ENCODE measurements around the gene CLPTM1. TPM values are rescaled to one million over a fixed set of nuclear protein-coding genes. Genes with fewer than 3 reads are reported as not detected.

The CLPTM1 gene
- total RNA-seq, 1 experiment from 2014 or later: 82.0 TPM

DNA sequence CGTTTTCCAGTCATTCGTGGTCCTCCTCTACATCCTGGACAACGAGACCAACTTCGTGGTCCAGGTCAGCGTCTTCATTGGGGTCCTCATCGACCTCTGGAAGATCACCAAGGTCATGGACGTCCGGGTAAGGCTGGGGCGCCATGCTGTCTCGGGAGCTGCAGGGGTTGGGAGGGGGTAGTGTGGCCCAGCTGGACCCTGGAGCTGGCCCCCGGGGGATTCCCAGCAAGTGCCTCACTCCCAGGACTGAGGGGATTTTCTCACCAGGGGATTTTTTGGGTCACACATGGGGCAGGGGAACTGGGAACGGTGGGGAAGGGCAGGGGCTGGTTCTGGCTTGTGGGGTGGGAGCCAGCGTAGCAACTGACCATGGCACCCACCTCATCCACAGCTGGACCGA, 35.3 kb downstream of the CLPTM1 start:
- H2BK5ac ChIP-seq (ENCODE audit: insufficient read length, low read length): no peak overlapping the region
- H3K79me1 ChIP-seq (ENCODE audit: insufficient read depth, low read depth, low read length, poor library complexity, severe bottlenecking): no peaks in the 10 kb centered on the region
- no peak overlapping the region for H2BK15ac ChIP-seq (ENCODE audit: low read depth, low read length)
- no peak overlapping the region for H3K18ac ChIP-seq (ENCODE audit: insufficient read length, low read depth, low read length)
- no peak overlapping the region for H3K4ac ChIP-seq (ENCODE audit: low read depth, low read length)
- no peak overlapping the region for H3T11ph ChIP-seq (ENCODE audit: low read length)
- H2BK20ac ChIP-seq (ENCODE audit: low read depth, low read length, poor library complexity, severe bottlenecking): no peak overlapping the region
- no peaks in the 10 kb centered on the region for H3K9me3 Mint-ChIP-seq
- H3K4me1 ChIP-seq (ENCODE audit: insufficient read depth, low read length): no peaks in the 10 kb centered on the region
- peaks cover 13 to 50% (median 44%) of the 10 kb centered on the region in 3 experiments; a peak in 6 of 7 replicates for H3K36me3 Mint-ChIP-seq (ENCODE audit: insufficient read depth in 1 of 3, low read depth in 3 of 3)
- TF ChIP-seq, protein P1, sequence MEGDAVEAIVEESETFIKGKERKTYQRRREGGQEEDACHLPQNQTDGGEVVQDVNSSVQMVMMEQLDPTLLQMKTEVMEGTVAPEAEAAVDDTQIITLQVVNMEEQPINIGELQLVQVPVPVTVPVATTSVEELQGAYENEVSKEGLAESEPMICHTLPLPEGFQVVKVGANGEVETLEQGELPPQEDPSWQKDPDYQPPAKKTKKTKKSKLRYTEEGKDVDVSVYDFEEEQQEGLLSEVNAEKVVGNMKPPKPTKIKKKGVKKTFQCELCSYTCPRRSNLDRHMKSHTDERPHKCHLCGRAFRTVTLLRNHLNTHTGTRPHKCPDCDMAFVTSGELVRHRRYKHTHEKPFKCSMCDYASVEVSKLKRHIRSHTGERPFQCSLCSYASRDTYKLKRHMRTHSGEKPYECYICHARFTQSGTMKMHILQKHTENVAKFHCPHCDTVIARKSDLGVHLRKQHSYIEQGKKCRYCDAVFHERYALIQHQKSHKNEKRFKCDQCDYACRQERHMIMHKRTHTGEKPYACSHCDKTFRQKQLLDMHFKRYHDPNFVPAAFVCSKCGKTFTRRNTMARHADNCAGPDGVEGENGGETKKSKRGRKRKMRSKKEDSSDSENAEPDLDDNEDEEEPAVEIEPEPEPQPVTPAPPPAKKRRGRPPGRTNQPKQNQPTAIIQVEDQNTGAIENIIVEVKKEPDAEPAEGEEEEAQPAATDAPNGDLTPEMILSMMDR (conservative IDR thresholded peaks at IDR 0.05): no peak
- H3K23me2 ChIP-seq (ENCODE audit: insufficient read length, low read depth, low read length, poor library complexity, severe bottlenecking): no peaks in the 10 kb centered on the region
- H4K8ac ChIP-seq (replicated peaks; ENCODE audit: insufficient read length, low read depth, low read length): no peak overlapping the region
- no peak overlapping the region for H2AK5ac ChIP-seq (ENCODE audit: insufficient read length, low read length)
- H3K79me2 ChIP-seq (ENCODE audit: insufficient read depth, low read length): no peaks in the 10 kb centered on the region
- H3K56ac ChIP-seq (ENCODE audit: insufficient read length, low read depth, low read length): no peak overlapping the region
- no peak overlapping the region for H3K27ac ChIP-seq (ENCODE audit: insufficient read length, low read depth, low read length)
- H2BK12ac ChIP-seq (ENCODE audit: insufficient read length, low read depth, low read length): no peak overlapping the region
- H3K27ac Mint-ChIP-seq: no peak overlapping the region
- H3K27me3 Mint-ChIP-seq (ENCODE audit: low read depth): no peaks in the 10 kb centered on the region
- H3K23ac ChIP-seq (ENCODE audit: insufficient read length, low read depth, low read length): no peak overlapping the region
- no peak overlapping the region for H4K5ac ChIP-seq (ENCODE audit: insufficient read length, low read depth, low read length)
- no peak for DNase-seq
- H3K9me3 ChIP-seq (ENCODE audit: control insufficient read depth, low read depth, low read length): no peaks in the 10 kb centered on the region
- no peak overlapping the region for H3K14ac ChIP-seq (ENCODE audit: insufficient read depth, low read length)
- no peaks in the 10 kb centered on the region for H3K4me1 Mint-ChIP-seq
- H3K4me2 ChIP-seq (ENCODE audit: insufficient read depth, insufficient read length, low read length): no peak overlapping the region
- WGBS (ENCODE audit: extremely low coverage, insufficient read length, low lambda C conversion rate): no CpG with 5 or more reads among the region's 14 CpGs
- no peak overlapping the region for H2BK120ac ChIP-seq (ENCODE audit: low read depth, low read length, poor library complexity, severe bottlenecking)
- H3K9ac ChIP-seq (ENCODE audit: extremely low read depth, insufficient read length, low read length): no peak overlapping the region
- H2AFZ ChIP-seq (ENCODE audit: low read length): no peak overlapping the region
- no peak overlapping the region for H4K91ac ChIP-seq (ENCODE audit: insufficient read length, low read depth, low read length)
- no peak overlapping the region for H3K4me3 Mint-ChIP-seq
- H4K20me1 ChIP-seq (ENCODE audit: control insufficient read depth, insufficient read depth, insufficient read length): no peaks in the 10 kb centered on the region
- no peaks in the 10 kb centered on the region for H3K27me3 ChIP-seq (ENCODE audit: insufficient read depth, low read length)
